Measurements from ENCODE around the gene TFAP2A.

The TFAP2A gene

DNA sequence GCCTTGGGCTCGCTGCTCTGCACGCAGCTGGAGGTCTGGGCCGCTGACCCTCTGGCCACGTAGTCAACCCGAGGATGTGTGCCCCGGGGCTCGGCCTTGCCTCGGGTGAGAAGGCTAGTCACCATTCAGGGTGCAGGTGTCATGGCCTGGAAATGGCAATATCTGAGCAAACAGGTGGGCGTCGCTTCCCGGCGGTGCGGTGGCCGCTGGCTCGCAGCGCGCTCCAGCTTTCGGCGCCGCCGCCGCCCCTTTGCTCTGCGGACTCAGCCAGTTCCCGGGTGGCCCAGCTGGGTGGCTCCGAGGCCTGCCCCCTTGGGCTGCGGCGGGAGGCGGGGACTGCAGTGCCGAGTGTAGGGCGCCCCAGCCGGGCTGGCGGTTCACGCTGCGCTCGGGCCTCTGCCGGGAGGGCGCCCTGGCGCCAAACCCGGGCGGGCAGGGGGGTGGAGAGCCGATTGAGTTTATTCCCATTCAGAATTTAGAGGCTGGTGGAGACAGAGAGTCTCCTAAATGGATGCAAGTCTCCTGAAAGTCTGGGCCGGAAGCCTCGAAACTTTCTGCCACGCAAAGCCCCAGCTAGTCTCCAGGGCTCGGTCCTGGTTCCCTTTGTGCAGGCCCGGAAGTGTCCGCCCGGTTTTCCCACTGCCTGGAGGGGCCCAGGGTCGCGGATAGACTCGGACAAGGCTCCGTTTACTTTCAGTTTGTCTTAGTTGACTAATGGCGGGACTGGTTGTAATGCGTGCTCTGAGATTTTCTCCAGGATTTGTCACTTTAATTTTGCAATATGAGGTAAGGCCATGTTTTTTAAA lies 11.3 kb upstream of the TFAP2A start:
- DNase-seq: no peak

- no peak for DNase-seq
Observed at GRCh38 chr6:10425176-10425974, 10.5 kb upstream of the TFAP2A start.

DNA sequence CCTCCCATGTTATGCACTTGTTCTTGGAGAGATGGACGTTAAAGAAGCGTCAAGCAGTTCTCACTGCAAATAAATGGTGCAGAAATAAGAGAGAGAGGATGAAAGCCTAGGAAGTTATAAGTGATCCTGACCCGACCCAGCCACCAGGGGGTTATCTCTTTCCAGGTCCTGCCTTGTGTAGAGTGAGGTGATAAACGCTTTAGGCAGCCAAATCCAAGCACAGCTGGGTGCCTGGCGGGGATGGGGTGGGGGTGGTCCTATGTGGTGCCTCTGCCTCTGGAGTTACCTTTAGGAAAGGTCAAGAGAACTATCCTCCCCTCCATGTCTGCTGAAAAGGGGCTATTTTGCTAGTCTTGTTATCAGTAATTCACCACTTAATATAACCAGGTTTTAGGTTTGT lies 9.2 kb upstream of the TFAP2A start:
- DNase-seq: no peak

- DNase-seq: no peak
Observed at GRCh38 chr6:10422737-10423034, 7.8 kb upstream of the TFAP2A start.

- DNase-seq: no peak
Observed at GRCh38 chr6:10421921-10422736, 7.3 kb upstream of the TFAP2A start.

DNA sequence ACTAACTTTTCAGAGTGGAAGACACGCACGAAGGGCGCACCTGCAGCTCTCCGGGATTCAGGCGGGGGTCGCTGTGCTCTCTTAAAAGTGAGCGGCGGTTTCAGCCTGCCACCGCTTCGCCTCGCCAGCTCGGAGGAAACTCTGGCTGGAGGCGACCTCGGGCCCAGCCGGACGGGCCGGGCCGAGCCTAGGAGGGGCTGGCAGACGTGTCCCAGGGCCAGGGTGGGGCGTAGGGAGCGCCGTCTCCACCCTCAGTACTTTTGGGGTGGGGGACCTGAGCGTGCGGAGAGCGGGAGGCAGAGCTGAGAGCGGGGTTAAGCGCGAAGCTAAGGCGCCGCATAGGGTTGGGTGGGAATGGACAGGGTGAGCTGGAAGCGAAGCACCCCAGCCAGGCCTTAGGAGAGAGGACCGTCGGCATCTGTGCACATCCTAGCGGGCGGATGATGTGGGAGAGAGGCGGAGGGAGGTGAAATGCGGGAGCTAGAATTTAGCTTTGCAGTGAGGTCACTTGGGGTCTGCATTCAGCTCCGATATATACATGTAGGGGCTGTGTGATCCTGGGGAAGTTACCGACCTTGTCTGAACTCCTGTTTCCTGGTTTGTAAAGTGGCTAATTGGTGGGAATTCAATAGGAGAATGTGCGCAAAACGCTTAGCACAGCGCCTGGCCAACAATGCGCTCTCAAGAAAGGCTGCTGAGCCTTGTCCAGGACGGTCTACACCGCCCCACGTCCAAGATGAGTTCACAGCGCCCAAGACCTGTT lies 6.5 kb upstream of the TFAP2A start:
- DNase-seq: no peak

GRCh38 chr6:10420546-10421157 lies 5.8 kb upstream of the TFAP2A start:
- DNase-seq: no peak

DNA sequence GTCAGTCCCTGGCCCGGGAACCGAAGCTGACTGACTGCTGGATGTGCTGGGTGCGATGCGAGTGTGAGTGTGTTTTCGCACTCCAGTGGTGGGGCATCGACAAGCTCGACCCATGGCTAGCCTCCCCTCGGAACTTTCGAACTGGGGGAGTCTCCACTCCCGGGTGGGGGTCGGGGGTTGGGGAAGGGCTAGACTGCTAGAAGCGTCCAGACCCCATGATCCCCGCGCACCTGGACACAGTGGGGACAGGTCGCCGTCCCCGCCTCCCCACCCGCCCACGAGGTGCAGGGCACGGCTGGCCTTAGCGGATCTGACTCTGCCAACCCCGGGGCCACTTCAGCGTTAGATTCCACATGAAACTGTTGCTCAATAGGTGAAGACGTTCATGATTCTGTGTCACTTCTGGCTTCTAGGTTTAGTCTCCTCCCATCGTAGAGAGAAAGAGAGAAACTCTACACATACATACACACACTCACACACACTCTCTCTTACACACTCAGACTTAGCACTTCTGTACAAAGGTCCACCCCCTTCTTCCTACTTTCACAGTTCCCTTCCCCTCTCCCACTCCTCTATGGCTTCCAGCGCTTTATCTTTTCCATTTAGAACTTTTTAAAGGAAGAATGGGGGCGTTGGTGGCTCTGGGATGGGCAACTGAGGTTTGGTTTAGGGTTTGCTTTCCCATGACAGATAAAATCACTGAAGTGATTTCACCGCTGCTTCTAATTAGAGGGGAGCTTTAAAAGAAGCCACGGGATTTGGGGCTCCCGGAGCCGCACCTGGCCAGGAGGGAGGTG lies 5.1 kb upstream of the TFAP2A start:
- DNase-seq: no peak

DNA sequence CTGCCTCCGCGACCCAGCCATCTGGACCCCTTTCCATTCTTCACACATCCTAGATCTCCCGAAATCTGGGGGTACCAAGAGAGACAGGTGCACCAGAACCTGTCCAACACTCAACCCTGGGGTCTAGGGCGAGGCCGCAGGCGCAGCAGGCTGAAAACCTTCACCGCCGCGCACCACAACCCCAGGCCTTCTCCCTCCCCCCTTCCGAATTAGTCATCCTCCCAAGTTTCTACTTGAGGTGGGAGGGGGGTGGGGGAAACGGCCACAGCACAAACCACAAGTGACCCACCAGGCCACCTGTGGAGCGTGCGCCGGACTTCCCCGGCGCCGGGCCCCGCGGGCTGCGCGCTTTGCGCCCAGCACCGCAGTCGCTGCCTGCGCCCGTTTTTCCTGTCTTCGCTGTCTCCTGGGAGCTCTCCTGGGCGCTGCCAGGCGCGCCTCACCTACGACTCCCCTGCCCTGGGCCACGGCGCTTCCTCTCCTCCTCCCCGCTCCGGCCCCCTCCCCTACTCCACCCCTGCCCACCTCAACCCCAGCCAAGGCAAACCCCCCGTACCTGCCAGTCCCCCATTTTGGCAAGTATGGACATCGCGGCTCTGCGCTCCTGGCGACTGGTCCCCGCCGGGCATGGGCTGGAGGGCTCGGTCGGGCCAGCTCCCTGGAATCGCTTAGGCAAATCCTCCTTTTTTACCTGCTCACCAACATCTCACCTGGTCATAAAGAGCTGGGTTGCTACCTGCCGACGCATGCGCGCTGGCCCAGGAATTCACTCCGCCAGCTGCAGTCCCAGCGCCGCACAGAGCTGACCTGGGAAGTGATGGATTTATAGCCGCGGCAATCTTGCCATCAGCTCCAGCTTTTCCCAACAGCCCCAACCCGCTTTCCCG lies 4.2 kb upstream of the TFAP2A start:
- DNase-seq: no peak

GRCh38 chr6:10418361-10418861 lies 3.5 kb upstream of the TFAP2A start:
- DNase-seq: no peak

DNA sequence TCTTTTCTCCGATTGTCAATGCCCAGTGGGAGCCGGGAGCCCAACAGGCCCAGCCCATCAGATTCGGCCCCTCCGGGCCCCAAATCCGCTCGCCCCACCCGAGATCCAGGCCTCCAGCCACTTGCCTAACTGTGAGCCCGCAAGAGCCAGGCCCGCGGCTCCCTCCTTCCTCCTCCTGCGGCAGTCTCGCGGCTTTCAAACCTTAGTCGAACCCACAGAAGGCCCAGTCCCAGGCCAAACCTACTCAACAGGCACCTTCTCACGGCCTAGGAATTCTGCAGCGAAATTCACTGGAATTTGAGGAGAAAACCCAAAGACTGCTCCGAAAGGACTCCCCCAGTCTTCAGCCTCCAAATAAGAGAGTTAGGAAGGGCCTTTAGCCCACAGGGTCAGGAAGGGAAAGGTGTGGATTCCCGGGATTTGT lies 2.8 kb upstream of the TFAP2A start:
- DNase-seq: no peak

GRCh38 chr6:10416863-10417641 lies 2.2 kb upstream of the TFAP2A start:
- DNase-seq: no peak

DNA sequence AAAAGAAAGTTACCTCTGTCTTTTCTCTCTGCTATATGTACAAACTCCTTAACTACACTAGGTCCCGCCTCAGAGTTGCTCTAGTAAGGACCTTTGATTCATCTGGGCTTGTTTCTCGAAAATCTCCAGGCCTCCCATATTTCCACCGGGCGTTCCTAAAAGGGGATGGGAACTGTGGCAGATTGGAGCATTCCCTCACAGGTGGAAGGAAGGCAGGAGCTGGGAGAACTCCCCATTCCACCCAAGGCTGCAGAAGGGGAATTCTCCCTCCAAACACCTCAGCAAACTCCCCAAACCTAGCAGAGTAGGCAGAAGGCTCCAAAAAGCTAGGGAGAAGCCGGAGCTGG lies 1.6 kb upstream of the TFAP2A start:
- no peak for DNase-seq

GRCh38 chr6:10415617-10416480 lies 975 bp upstream of the TFAP2A start:
- no peak for DNase-seq

- DNase-seq: no peak
Observed at GRCh38 chr6:10413850-10414738, 780 bp downstream of the TFAP2A start.

- DNase-seq: no peak
Observed at GRCh38 chr6:10413262-10413849, 1.5 kb downstream of the TFAP2A start.

All from activated CD4-positive, CD25-positive, alpha-beta regulatory T cell treated with anti-CD3 and anti-CD28 coated beads, Interleukin-2, amount 50 U/mL, for 72 hours (primary cell).